GM18861 (cell line): Measurements from ENCODE around the gene FLCN.
"Not testable (repeated sequence)": the region's sequence is repeated elsewhere in the genome, so short reads cannot be mapped to it uniquely, and the experiment has no call there.

Experiments used
- ATAC-seq: cut with Tn5 transposase; IDR thresholded peaks from one replicate; pipeline ENCODE4 v1.9.1; 2021; ENCODE audit not compliant: unreplicated experiment

The FLCN gene

DNA sequence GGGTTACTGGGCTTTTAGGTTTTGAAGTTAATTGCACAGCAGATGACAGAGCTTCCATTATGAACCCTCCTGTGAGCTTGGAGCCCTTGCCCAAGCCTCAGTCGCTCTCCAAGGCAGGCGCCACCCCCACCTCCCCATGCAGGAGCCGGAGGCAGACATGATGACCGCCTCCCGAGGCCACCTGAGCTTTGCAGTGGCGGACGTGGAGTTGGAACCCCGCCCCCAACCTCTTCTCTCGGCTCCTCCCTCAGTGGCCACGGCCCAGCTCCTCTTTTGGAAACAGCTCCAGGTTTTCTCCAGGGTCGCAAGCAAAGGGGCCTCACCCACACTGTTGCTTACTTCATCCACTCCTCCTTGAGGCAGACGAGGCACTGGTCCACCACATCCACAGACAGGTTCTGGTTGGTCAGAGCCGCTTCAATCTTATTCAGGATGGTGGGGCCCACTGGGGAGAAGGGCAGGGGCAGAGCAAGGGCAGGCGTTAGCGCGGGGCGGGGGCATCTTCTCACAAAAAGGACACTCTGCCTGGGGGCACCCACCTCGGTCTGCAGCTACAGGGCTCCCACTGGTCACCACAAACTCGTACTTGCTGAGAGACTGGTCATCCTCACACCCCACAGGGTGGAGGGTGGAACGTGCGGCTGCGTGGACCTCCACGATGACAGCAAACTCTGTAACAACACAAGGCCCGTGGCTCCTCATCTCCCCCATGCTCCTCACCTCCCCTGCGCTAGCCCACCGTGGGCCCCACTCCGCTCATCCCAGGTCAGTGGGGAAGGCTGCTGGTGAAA, 22.1 kb downstream of the FLCN start:
- no peak for ATAC-seq

DNA sequence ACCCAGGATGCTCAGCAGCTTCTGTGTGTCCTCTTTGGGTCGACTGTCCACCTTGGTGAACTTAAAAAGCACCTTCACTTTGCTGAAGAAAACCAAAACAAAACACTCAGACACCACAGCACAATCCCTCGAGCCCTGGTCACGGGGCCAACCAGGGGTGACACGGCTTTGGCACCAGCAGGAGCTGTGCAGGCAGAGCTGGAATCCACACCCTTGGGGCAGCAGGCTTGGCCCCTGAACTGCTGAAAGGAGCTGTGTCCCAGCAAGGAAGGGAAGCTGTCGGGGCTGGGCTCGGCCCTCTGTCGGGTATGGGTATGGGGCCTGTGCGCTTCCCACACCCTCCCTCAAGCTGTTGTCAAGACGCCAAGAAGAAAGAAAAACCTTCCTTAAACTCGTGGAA, 23.2 kb downstream of the FLCN start:
- no peak for ATAC-seq

DNA sequence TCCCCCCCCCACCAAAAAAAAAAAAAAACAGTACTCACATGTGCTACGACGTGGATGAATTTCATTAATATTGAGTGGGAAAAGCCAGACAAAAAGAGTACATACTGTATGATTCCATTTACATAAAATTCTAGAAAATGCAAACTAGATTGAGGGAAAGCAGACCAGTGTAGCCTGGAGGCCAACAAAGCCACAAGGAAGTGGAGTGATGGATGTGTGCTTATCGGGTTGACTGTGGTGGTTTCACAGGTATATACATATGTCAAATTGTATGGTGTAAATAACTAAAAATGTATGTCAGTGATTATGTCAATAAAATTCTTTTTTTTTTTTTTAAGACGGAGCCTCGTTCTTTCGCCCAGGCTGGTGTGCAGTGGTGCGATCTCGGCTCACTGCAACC, 29.0 kb downstream of the FLCN start:
- no peak for ATAC-seq

DNA sequence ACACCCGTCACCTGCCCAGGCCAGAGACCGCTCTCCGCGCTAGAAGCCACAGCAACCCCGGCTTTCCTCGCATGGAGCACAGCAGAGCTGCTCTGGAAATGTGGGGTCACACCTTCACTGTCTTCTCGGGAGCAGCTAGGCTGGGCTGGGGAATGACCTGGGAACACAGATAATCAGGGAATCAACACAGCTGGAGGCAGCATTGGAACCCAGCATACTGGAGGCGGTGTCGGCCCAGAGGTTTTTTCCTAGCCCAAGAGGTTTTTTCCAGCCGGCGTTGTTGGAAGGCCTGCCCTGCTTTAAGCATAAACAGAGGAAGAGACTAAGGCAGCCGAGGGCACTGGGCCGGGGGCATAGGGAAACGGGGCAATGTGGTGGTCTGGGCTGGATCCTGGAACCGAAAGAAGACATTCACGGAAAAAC, 30.0 kb downstream of the FLCN start:
- ATAC-seq = no peak

DNA sequence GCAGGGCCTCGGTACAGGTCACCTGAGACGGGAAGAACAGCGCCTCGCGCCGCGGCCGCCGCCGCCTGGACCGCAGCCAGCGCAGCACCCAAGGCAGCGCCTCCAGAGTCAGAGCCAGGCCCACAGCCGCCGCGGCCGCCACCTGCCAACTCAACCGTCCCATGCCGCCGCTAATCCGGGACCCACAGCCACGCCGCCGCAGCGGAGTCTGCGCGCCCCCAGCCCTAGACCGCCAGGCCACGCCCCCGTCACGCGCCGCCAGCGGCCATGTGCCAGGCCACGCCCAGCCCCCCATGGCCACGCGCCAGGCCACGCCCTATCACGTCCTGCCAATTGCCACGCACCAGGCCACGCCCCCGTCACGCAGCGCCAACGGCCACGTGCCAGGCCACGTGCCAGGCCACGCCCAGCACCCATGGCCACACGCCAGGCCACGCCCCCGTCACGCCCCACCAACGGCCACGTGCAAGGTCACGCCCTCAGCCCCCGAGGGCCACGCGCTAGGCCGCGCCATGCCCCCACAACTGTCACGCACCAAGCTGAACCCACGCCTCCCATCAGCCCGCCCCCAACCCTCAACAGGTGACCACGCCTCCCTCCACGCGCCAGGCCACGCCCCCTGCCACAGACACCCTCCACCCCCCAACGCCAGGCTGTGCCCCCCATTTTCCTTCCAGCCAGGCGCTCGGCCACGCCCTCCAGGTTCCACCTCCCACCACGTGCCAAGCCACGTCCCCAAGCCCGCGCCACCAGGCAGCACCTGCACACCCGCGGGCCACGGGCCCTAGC, 30.6 kb downstream of the FLCN start, which contains the start of gene PLD6:
PLD6 (minus strand) TSS at position 210 of the 789 bp plus-strand sequence; CDS start at position 163, 47 bp downstream.
- ATAC-seq = peak; percentile 39

DNA sequence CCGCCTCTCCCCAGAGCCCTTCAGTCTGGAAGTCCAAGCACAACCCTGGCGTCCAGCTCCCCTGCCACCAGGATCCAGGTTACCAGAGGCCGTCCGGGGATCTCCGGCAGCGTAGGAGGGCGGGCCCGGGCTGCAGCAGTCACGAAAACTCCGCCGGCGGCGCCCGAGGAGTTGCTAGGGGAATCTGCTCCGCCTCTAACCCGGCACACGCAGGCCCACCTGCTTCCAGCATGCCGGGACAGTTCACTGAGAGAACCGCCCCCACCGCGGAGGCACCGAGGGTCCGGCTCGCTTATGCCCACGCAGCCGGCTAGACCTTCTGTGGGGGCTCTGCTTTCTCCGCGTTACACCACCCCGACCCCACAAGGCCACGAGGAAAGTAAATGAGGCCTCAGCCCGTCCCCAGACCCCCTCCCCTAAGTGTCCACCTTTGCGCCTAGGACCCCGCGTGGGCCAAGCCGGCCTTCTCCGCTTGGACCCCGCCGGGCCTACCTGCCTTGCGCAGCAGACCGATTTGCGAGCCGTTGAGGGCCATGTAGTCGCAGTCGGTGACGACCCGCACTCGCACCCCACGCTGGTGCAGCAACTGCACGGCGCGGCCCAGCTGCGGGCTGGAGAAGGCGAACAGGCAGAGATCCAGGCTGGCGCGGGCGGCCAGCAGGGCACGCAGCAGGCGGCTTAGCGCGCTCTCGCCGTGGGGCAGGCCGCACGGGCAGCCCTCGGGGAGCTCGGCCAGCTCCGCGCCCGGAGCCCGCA, 31.4 kb downstream of the FLCN start:
- peak; percentile 7 for ATAC-seq

DNA sequence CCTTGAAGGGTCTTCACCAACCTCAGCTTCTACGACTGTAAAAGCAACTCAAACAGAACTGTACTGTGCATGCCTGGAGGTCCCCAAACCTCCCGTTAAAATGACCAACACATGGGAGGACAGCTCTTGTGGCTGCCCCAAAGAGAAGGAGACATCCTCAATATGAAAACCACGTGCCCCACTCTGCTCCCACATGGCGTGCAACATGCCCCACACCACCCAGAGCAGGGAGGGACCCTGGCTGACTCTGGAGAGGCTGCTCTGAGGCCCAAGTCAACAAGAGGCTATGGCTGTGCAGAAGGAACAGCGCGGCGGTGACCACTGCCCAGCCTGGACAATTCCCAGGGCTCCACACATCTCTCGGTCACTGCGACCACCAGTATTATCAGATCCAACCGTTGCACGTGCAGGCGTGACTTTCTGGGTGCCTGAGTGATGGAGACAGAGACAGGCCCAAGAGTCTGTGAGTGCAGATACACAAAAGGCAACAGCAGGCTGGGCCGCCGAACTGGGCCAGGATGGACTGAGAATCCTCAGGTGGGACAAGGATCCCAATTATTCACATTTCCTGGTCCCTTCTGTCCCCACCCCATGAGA, 32.2 kb downstream of the FLCN start:
- ATAC-seq = no peak

DNA sequence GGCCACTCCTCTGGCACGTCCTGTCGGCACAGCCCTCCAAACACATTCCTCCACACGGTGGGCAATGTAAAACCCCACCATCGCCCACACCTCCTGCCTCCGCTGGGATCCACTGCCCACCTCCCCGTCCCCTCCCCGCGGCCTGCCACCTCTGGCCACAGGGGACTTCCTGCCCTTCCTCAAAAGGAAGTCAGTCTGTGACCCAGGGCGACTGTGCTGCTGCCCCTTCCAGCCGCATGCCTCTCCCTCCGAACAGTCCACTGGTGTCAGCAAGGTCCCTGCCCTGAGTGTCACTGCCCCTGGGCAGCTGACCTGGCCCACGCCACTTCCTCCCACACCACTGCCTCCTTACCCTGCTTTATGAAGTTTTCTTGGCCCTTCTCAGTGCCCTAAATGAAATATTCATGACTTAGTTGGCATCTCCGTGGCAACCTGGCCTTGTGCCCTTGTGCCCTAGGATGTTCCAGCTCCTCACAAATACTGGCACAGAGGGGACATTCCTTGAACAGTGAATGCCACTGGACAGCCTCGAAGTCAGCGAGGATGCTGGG, 32.9 kb downstream of the FLCN start:
- no peak for ATAC-seq

DNA sequence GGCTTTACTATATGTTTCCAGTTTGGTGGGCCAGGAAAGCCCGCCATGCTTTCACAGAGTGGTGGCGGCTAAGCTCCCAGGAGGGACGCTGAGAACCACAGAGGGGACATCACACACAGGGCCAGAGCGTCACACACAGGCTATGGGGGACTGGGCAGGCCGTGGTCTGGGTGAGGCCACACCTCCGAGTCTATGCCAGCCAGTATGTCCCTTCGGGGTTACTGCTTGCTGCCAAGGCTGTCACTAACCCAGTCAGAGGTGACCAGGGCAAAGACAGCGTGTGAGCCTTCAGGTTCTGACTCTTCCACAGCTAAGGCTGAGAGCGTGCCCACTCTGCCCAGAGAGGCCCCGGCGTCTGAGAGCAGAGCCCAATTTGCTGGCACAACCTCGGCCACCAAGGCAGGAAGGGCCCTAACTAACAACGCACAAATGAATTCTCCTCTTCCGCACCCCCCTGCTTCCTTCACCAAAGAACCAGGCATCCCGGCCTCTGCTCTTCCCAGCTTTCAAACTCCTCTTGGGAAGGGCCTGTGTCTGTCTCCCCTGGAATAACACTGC, 33.7 kb downstream of the FLCN start:
- no peak for ATAC-seq

DNA sequence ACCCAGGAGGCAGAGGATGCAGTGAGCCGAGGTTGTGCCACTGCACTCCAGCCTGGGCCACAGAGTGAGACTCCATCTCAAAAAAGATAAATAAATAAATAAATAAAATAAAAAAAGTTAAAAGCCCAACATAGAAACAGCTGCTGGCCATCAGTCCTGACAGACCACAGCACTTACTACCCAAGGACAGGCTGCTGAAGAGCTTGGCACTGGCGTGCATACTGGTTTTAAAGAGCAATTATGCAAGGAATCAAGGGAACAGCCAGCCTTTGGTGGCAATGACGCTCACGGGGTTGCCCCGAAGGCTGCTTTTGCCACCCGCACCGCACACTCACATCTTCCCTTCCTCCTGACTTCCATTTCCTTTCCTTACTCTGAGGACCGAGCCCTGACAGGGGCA, 35.1 kb downstream of the FLCN start:
- ATAC-seq = no peak

DNA sequence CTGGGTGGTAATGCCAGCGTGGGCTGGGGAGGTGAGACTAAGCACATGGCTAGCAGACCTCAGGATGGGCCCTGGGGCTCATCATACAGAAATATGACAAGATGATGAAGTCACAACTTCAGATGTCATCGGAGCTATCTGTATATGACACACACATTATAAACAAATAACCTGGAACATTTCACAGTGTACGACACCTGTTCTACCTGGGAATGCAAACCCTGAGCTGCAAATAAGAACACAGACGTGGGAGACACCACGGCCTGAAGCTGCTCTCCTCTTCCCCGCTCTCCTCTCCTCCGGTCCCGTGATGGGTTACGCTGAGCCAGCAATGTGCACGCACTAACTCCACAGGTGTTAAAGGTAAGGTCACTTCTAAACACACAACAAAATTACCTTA, 35.7 kb downstream of the FLCN start:
- no peak for ATAC-seq

DNA sequence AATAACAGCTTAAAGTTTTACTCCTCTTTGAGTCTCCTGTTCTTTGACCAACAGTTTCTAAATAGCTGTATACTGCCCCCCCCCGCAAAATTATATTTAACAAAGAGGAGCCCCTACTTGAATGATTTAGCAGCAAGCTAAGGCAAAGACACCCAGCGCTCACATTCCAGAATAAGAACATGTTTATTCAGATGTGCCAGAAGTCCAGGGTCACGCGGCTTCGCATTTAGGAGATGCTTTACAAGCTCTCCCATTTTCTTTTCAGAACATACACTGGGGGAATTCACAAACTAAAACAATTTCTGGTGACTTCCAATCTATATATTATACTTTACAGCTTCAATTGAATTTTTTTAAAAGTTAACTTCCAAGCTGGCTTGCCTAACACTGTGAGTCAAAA, 36.1 kb downstream of the FLCN start:
- ATAC-seq = no peak

DNA sequence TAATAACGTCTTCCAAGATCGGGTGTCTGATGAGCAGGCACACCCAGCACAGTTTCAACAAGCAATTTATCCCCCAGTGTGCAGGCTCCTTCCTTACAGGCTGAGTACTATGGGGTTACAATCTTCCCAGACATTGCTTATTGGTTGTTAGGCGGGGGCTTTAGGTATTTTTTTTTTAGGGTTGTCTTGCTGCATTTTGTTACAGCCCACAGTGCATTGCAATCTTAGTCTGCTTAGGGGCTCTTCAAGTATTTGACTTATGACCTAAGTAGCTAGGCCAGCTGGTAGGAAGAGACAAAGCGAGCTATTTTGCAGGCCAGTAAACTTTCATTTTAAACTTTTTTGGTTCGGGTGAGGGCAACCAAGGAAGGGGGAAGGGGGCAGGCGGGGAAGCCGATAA, 36.7 kb downstream of the FLCN start:
- ATAC-seq = no peak

DNA sequence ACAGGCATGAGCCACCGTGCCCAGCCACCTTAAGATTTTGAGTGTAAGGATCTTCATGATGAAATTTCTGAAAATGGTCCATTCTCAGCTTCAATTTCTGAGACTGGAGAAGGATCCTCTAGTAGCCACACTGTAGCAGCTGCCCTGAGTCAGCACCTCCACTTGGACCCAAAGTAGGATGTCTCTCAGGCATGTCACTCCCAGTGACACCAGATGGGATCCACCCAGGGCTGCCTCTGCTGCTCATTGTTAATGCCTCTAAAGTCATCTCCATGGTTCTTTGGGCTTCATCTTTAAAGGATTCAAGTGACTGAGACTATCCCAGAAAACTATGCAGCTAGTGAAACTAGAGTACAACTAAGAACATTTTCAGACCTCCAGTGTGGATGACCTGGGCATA, 38.7 kb downstream of the FLCN start:
- ATAC-seq = no peak

DNA sequence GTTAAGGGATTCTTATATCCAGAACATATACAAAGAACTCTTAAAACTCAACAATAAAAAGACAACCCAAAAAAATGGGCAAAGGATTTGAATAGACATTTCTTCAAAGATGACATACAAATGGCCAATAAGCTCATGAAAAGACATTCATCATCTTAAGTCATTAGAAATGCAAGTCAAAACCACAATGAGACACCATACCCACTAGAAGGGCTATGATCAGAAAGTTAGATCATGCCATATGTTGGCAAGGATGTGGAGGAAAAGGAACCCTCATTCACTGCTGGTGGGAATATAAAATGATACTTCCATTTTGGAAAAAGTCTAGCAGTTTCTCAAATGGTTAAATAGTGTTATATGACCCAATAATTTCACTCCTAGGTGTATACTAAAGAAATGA, 40.2 kb downstream of the FLCN start:
- ATAC-seq = no peak

DNA sequence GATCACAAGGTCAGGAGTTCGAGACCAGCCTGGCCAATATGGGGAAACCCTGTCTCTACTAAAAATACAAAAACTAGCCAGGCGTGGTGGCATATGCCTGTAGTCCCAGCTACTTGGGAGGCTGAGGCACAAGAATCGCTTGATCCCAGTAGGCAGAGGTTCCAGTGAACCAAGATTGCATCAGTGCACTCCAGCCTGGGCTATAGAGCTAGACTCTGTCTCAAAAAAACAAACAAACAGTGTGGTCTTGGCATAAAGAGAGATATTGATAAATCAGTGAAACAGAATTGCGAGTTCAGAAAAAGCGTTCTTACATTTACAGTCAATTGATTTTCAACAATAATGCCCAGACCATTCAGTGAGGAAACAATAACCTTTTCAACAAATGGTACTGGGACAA, 41.5 kb downstream of the FLCN start:
- not testable (repeated sequence) for ATAC-seq

DNA sequence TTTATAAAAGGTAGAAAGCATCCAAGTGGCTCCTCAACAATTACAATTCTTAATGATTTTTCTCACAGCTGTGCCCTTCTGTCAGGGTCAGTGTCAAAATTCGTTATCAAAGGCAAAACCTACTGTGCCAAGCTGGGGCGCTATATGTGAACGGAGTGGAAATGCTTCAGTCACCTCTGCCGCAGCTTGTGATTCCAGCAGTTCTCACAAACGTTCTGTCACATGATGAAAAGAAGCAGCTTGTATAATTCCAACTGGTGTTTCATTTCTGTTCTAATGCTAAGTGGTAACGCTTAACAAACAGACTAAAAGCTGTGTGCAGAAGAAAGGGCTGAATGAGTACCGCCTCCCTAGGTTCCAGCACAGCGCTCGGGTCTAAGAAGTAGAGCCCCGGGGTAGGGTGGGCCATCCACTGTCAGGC, 45.0 kb downstream of the FLCN start:
- no peak for ATAC-seq

DNA sequence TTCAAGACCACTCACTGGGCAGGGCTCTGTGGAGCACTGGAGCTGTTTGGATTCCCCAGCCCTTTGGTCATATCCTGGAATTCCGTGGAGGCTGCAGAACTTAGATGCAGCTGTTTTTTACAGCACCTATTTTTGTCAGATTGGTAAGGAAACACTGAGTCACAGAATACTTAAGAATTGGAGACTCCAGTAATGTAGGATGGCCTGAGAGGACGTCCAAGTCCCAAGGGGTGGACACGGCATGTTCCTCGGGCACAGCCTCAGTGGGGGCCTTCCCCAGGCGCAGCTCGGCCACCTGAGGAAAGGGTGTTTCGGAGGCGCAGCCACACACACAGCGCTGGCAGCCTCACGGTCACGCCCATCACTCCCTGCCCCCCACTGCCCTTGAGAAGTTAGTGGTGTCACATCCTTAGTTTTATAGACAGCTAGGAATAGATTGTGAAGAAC, 45.6 kb downstream of the FLCN start:
- ATAC-seq = no peak

DNA sequence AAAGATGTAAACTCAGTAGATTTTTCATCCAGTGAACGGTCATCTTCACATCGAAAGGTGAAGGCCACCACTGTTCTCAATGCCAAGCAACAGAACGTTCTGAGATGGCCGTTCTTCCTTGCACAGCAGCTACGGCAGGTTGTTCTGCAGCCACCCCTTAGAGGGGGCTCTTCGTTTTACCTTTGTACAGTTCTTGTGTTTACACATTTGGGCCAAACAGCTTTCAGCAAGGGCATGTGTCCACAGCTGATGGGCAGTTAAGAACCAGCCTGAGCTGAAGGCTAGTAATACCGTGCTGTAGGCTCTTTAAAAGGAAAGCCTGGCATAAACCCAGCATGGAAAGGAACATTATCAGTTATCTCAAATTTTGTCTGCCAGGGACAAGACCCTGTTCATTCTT, 46.8 kb downstream of the FLCN start:
- no peak for ATAC-seq

DNA sequence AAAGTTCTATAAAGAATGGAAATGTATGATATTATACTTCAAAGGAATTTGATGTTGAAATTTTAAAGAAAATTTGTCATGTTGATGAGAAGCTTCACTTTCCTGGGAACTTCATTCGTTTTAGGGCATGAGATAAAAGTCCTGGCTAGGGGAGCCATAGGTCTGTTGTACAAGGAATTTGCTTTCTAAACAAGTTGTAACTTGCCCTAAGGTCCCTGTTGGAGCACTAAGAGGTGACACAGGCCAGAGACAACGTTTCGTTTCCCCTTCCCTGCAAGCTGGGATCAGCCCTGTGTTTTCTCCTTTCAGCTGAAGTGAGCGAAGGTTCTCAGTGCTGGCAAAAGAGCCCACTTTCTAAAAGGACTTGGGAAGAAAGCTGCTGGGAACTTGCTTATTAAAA, 47.4 kb downstream of the FLCN start:
- no peak for ATAC-seq
